Kidney (tissue), 14 donors: ENCODE data around the gene PTGS2. TPM values are rescaled to one million over a fixed set of nuclear protein-coding genes. Genes with fewer than 3 reads are reported as not detected.

Experiments
- DNase-seq, 5 donors: peaks; one replicate each; pipeline ENCODE4 v3.0.0-alpha.2; 2013 to 2020
- FAIRE-seq: peaks from 2 replicates; lab custom pipeline; 2012; peaks lifted over from hg19 to GRCh38; lab: Jason Lieb, UNC
- H3K27ac ChIP-seq, 2 donors: one replicate each; pipeline ENCODE4 v1.7.0; 2013; ENCODE audit warnings: low read depth in 2 of 2, low read length in 2 of 2, inconsistent platforms in 1 of 2
- H3K27me3 ChIP-seq: one replicate; pipeline ENCODE4 v1.7.1; 2013; ENCODE audit warnings: low read length, inconsistent platforms; ENCODE audit not compliant: control insufficient read depth, insufficient read depth
- H3K36me3 ChIP-seq, 3 donors: one replicate each; pipeline versions ENCODE4 v1.7.0 to v1.7.1; 2013; ENCODE audit warnings: low read length in 3 of 3, control low read depth in 1 of 3, inconsistent platforms in 1 of 3; ENCODE audit not compliant: insufficient read depth in 3 of 3, control insufficient read depth in 2 of 3
- H3K4me1 ChIP-seq, 3 donors: one replicate each; pipeline versions ENCODE4 v1.7.0 to v1.7.1; 2013; ENCODE audit warnings: low read length in 3 of 3, inconsistent platforms in 1 of 3, low read depth in 1 of 3; ENCODE audit not compliant: control insufficient read depth in 2 of 3, insufficient read depth in 2 of 3
- H3K4me3 ChIP-seq, 3 donors: one replicate each; pipeline versions ENCODE4 v1.7.0 to v1.8.1; 2013; ENCODE audit warnings: low read length in 3 of 3, control low read depth in 1 of 3, inconsistent platforms in 1 of 3
- H3K9ac ChIP-seq, 3 donors: one replicate each; pipeline versions ENCODE4 v1.7.0 to v1.7.1; 2013; ENCODE audit warnings: low read length in 3 of 3, control low read depth in 1 of 3, inconsistent platforms in 1 of 3
- H3K9me3 ChIP-seq, 3 donors: one replicate each; pipeline versions ENCODE4 v1.7.0 to v1.7.1; 2013; ENCODE audit warnings: low read length in 3 of 3, control low read depth in 1 of 3, inconsistent platforms in 1 of 3; ENCODE audit not compliant: control insufficient read depth in 2 of 3, insufficient read depth in 1 of 3
- CTCF ChIP-seq: IDR thresholded peaks from 3 replicates; pipeline ENCODE4 v1.5.1; 2012; ENCODE audit warnings: mild to moderate bottlenecking, moderate library complexity, borderline replicate concordance; ENCODE audit not compliant: insufficient read depth; ENCODE audit errors: extremely low read depth
- intact Hi-C: fragments of 100-400 bp; cut with DNase I; formaldehyde crosslinking; loops from one replicate; pipeline ENCODE4 v1.11.1; 2022
- polyA plus RNA-seq: library from polyadenylated mRNA; stranded (reverse); fragments of 350-450 nt; fragmentation: Illumina TruSeq; extraction: RNeasy Lipid Tissue Mini Kit (QIAGEN cat#74804); gene quantifications from one replicate; pipeline ENCODE4 v1.2.3, GENCODE V29; 2014; ENCODE audit warnings: low read depth, low replicate concordance; ENCODE audit not compliant: insufficient read depth
- total RNA-seq: library from RNA; stranded (reverse); fragmentation: NEBNext Ultra II Directional; extraction: Animal tissue kit (Norgen Biotek cat#: 25700); gene quantifications from one replicate; pipeline ENCODE4 v1.2.1, GENCODE V29; 2021
- donor health status: control.
- donor health status: control.
- donor health status: control.
- donor health status: control.
- donor health status: control.
- donor health status: DM: yes; HTN: yes; CAD: no.
- donor health status: Normal renal cell carcinoma (clear cell type).

PTGS2 gene
- total and polyA plus RNA-seq, 2 donors from 2014 or later = 1.5 to 2.7 TPM

GRCh38 chr1:186689376-186689775, 9.2 kb upstream of the PTGS2 start:
- no peak for FAIRE-seq
- intact Hi-C loops = no loop called here
- TF ChIP-seq CTCF = no peak
- Histone ChIP-seq H3K27ac (no peak overlapping the region), H3K36me3 (no peaks in the 10 kb centered on the region), H3K27me3 (no peaks in the 10 kb centered on the region), H3K9ac (no peak overlapping the region), H3K4me1 (no peaks in the 10 kb centered on the region), H3K9me3 (peaks cover 0 to 5% (median 0%) of the 10 kb centered on the region in 3 donors), H3K4me3 (no peak overlapping the region)
- DNase-seq = no peak

- Histone ChIP-seq H3K9ac (no peak overlapping the region), H3K4me1 (no peaks in the 10 kb centered on the region), H3K27me3 (no peaks in the 10 kb centered on the region), H3K36me3 (no peaks in the 10 kb centered on the region), H3K9me3 (peaks cover 0 to 5% (median 0%) of the 10 kb centered on the region in 3 donors), H3K4me3 (no peak overlapping the region), H3K27ac (no peak overlapping the region)
- intact Hi-C loops = no loop called here
- no peak for TF ChIP-seq CTCF
- DNase-seq = no peak
- FAIRE-seq = no peak
These were observed 3.6 kb upstream of the PTGS2 start for GRCh38 chr1:186683652-186684410.

- Histone ChIP-seq H3K27ac (no peak overlapping the region), H3K4me3 (no peak overlapping the region), H3K4me1 (no peaks in the 10 kb centered on the region), H3K9ac (no peak overlapping the region), H3K27me3 (no peaks in the 10 kb centered on the region), H3K9me3 (peaks cover 0 to 3% (median 0%) of the 10 kb centered on the region in 3 donors), H3K36me3 (no peaks in the 10 kb centered on the region)
- FAIRE-seq (no peak), DNase-seq (peak in 1 of 5 donors; percentile 6)
- TF ChIP-seq CTCF = no peak
- intact Hi-C loops = no loop called here
These were observed 2.5 kb upstream of the PTGS2 start for GRCh38 chr1:186682736-186683135.
